Caki2 (cell line): ENCODE measurements around the gene FAM117A. TPM values are rescaled to one million over a fixed set of nuclear protein-coding genes. Genes with fewer than 3 reads are reported as not detected.
"Not testable (repeated sequence)": the region's sequence is repeated elsewhere in the genome, so short reads cannot be mapped to it uniquely, and the experiment has no call there.

Source experiments
- DNase-seq: peaks from one replicate; pipeline ENCODE4 v3.0.0-alpha.2; 2015; ENCODE audit warnings: low read depth
- in situ Hi-C: cut with HindIII; loops from 2 replicates; pipeline ENCODE4 v1.10.0; 2016; ENCODE audit warnings: low sequenced_read_pairs, low pct_unique_long_range_greater_than_20kb, mixed read lengths
- total RNA-seq: library from RNA; depleted of rRNA; stranded (reverse); fragments of >200 nt; shearing (Covaris generic); gene quantifications from 2 replicates; pipeline ENCODE4 v1.2.3, GENCODE V29; 2014; ENCODE audit warnings: low replicate concordance

The FAM117A gene
- total RNA-seq, 1 experiment from 2014 or later: 0.44 TPM

- in situ Hi-C loops: no loop called here
- DNase-seq: no peak
Measured at GRCh38 chr17:49745175-49746139, 18.5 kb downstream of the FAM117A start.

- in situ Hi-C loops: no loop called here
- no peak for DNase-seq
Measured at GRCh38 chr17:49742166-49742638, 21.7 kb downstream of the FAM117A start.

- in situ Hi-C loops: no loop called here
Measured at GRCh38 chr17:49741692-49742076, 22.2 kb downstream of the FAM117A start.

GRCh38 chr17:49741009-49741691, 22.8 kb downstream of the FAM117A start:
- in situ Hi-C loops: no loop called here
- DNase-seq: no peak

More at GRCh38 chr17:49741692-49742076, 22.2 kb downstream of the FAM117A start:
- DNase-seq: no peak

GRCh38 chr17:49739641-49740271, 24.2 kb downstream of the FAM117A start:
- DNase-seq: no peak
- in situ Hi-C loops: no loop called here

- no peak for DNase-seq
- in situ Hi-C loops: no loop called here
Measured at GRCh38 chr17:49738456-49739163, 25.3 kb downstream of the FAM117A start.

- in situ Hi-C loops: no loop called here
Measured at GRCh38 chr17:49734515-49735490, 29.1 kb downstream of the FAM117A start.

GRCh38 chr17:49731435-49731831, 32.5 kb downstream of the FAM117A start:
- no peak for DNase-seq
- in situ Hi-C loops: no loop called here

More at GRCh38 chr17:49734515-49735490, 29.1 kb downstream of the FAM117A start:
- DNase-seq: no peak

GRCh38 chr17:49730785-49731434, 33.0 kb downstream of the FAM117A start:
- in situ Hi-C loops: no loop called here
- DNase-seq: no peak

GRCh38 chr17:49730078-49730784, 33.7 kb downstream of the FAM117A start:
- no peak for DNase-seq
- in situ Hi-C loops: no loop called here

- no peak for DNase-seq
- in situ Hi-C loops: no loop called here
Measured at GRCh38 chr17:49729069-49729468, 34.9 kb downstream of the FAM117A start.

GRCh38 chr17:49728425-49728824, 35.5 kb downstream of the FAM117A start:
- in situ Hi-C loops: no loop called here

GRCh38 chr17:49727380-49727779, 36.6 kb downstream of the FAM117A start:
- DNase-seq: no peak

More at GRCh38 chr17:49728425-49728824, 35.5 kb downstream of the FAM117A start:
- no peak for DNase-seq

GRCh38 chr17:49725452-49726130, 38.3 kb downstream of the FAM117A start:
- in situ Hi-C loops: no loop called here
- no peak for DNase-seq

More at GRCh38 chr17:49727380-49727779, 36.6 kb downstream of the FAM117A start:
- in situ Hi-C loops: no loop called here

- in situ Hi-C loops, DNase-seq: not testable (repeated sequence)
Measured at GRCh38 chr17:49724552-49724951, 39.4 kb downstream of the FAM117A start.
